Caco-2 (cell line): ENCODE results near the gene FAM168A. TPM values are rescaled to one million over a fixed set of nuclear protein-coding genes. Genes with fewer than 3 reads are reported as not detected.

Experiments used
- BruUV-seq: library from RNA; stranded (reverse); fragments of 400-500 nt; replicated peaks from 2 replicates; lab custom pipeline; 2021; lab: Mats Ljungman, UMichigan
- CTCF ChIA-PET: fragments of 300-600 bp; sonication (Branson Sonifier 250); formaldehyde crosslinking; loops from one replicate; lab custom pipeline; 2022; ENCODE audit warnings: antibody characterized with exemption; lab: Charles Lee
- POLR2A ChIA-PET: fragments of 300-600 bp; sonication (Branson Sonifier 250); formaldehyde crosslinking; loops from one replicate; lab custom pipeline; 2022; ENCODE audit warnings: antibody characterized with exemption; lab: Charles Lee
- DNase-seq, 2 experiments: peaks; one replicate each; pipeline versions ENCODE4 v3.0.0 to v3.0.0-alpha.2; 2020 to 2022
- H3K27me3 ChIP-seq: replicated peaks from 2 replicates; pipeline ENCODE4 v1.6.0; 2011; ENCODE audit warnings: low read length; ENCODE audit not compliant: control insufficient read depth, insufficient read depth
- H3K36me3 ChIP-seq: 2 replicates; pipeline ENCODE4 v1.5.1; 2011; ENCODE audit warnings: low read length; ENCODE audit not compliant: control insufficient read depth, insufficient read depth
- H3K4me1 ChIP-seq: fragments of 250-450 bp; sonication (Bioruptor Pico); 2 replicates; pipeline ENCODE4 v1.5.1; 2020; ENCODE audit warnings: mild to moderate bottlenecking
- H3K4me3 ChIP-seq: 2 replicates; pipeline ENCODE4 v1.5.1; 2011; ENCODE audit warnings: low read depth, mild to moderate bottlenecking, control low read depth, low read length
- H3K9me3 ChIP-seq: fragments of 250-450 bp; sonication (Bioruptor Pico); 2 replicates; pipeline ENCODE4 v1.5.1; 2020; ENCODE audit warnings: mild to moderate bottlenecking, moderate library complexity
- H3K27ac Mint-ChIP-seq: one replicate; pipeline ENCODE4 v1.8.0; 2022; ENCODE audit warnings: mixed read lengths; ENCODE audit not compliant: unreplicated experiment
- H3K27me3 Mint-ChIP-seq: one replicate; pipeline ENCODE4 v1.8.0; 2022; ENCODE audit warnings: mixed read lengths; ENCODE audit not compliant: insufficient read depth, unreplicated experiment
- H3K36me3 Mint-ChIP-seq: one replicate; pipeline ENCODE4 v1.8.0; 2022; ENCODE audit warnings: mild to moderate bottlenecking, mixed read lengths; ENCODE audit not compliant: insufficient read depth, unreplicated experiment
- H3K4me1 Mint-ChIP-seq: one replicate; pipeline ENCODE4 v1.8.0; 2022; ENCODE audit warnings: low read depth, mixed read lengths; ENCODE audit not compliant: unreplicated experiment
- H3K4me3 Mint-ChIP-seq: one replicate; pipeline ENCODE4 v1.8.0; 2022; ENCODE audit warnings: mild to moderate bottlenecking, moderate library complexity, mixed read lengths; ENCODE audit not compliant: unreplicated experiment
- H3K9me3 Mint-ChIP-seq: one replicate; pipeline ENCODE4 v1.8.0; 2022; ENCODE audit warnings: mixed read lengths; ENCODE audit not compliant: unreplicated experiment
- CTCF ChIP-seq, 2 experiments: fragments of 200-600 bp in 1 of 2; IDR thresholded peaks; 1 replicate in 1 of 2; 2 replicates in 1 of 2; pipeline versions ENCODE4 v1.5.1 to v1.8.0; 2011 to 2022; ENCODE audit warnings: antibody characterized with exemption in 1 of 2, control low read depth in 1 of 2, inconsistent platforms in 1 of 2, low read depth in 1 of 2, low read length in 1 of 2, mild to moderate bottlenecking in 1 of 2, moderate library complexity in 1 of 2; ENCODE audit not compliant: insufficient read depth in 1 of 2, severe bottlenecking in 1 of 2, unreplicated experiment in 1 of 2
- intact Hi-C: fragments of 100-400 bp; cut with micrococcal nuclease; formaldehyde crosslinking; loops from one replicate; pipeline ENCODE4 v1.10.0; 2022; ENCODE audit not compliant: unreplicated experiment
- total RNA-seq: library from RNA; stranded (reverse); gene quantifications from 2 replicates; pipeline ENCODE4 v1.2.3, GENCODE V29; 2022

FAM168A gene
- total RNA-seq, 1 experiment from 2014 or later = 46.0 TPM

GRCh38 chr11:73392108-73393010 lies 205.6 kb downstream of the FAM168A start:
- intact Hi-C loops = loop anchor here (1.0 kb wide), 3 partner anchors 16 to 85 kb away; partner anchors contain the start of gene RELT

GRCh38 chr11:73391665-73392064 lies 206.2 kb downstream of the FAM168A start:
- no peak for DNase-seq
- no peaks in the 10 kb centered on the region for H3K9me3 ChIP-seq
- no TSS peak for BruUV-seq
- Mint-ChIP-seq H3K4me1 (no peaks in the 10 kb centered on the region), H3K27me3 (no peaks in the 10 kb centered on the region), H3K36me3 (peaks cover 20% of the 10 kb centered on the region), H3K9me3 (no peaks in the 10 kb centered on the region), H3K4me3 (no peak overlapping the region), H3K27ac (no peak overlapping the region)
- ChIA-PET CTCF (interaction anchor here (0.6 kb wide), 1 partner anchor 84 kb away, joined by 8 read pairs; no protein-coding TSS in a partner anchor), POLR2A (no interaction called here)
- intact Hi-C loops = no loop called here
- no peaks in the 10 kb centered on the region for H3K36me3 ChIP-seq
- no peak overlapping the region for H3K4me3 ChIP-seq
- TF ChIP-seq CTCF (IDR thresholded peaks at IDR 0.05; ENCODE audit: insufficient read depth in 1 of 2, low read depth in 1 of 2, low read length in 1 of 2, severe bottlenecking in 1 of 2, unreplicated experiment in 1 of 2) = no peak
- H3K4me1 ChIP-seq = no peaks in the 10 kb centered on the region
- no peaks in the 10 kb centered on the region for H3K27me3 ChIP-seq

More at GRCh38 chr11:73392108-73393010, 205.6 kb downstream of the FAM168A start:
- H3K27me3 Mint-ChIP-seq = no peaks in the 10 kb centered on the region
- ChIA-PET CTCF (interaction anchor here (0.8 to 1.9 kb wide), 24 partner anchors 8 to 539 kb away, joined by 3 to 87 read pairs (median 5); no protein-coding TSS in a partner anchor), POLR2A (no interaction called here)
- H3K27ac Mint-ChIP-seq = no peak overlapping the region
- Histone ChIP-seq H3K4me3 (no peak overlapping the region), H3K36me3 (no peaks in the 10 kb centered on the region), H3K9me3 (no peaks in the 10 kb centered on the region), H3K27me3 (no peaks in the 10 kb centered on the region), H3K4me1 (no peaks in the 10 kb centered on the region)
- BruUV-seq = no TSS peak
- no peak for DNase-seq
- H3K4me3 Mint-ChIP-seq = no peak overlapping the region
- peaks cover 20% of the 10 kb centered on the region for H3K36me3 Mint-ChIP-seq
- H3K4me1 Mint-ChIP-seq = no peaks in the 10 kb centered on the region
- H3K9me3 Mint-ChIP-seq = no peaks in the 10 kb centered on the region
- no peak for TF ChIP-seq CTCF (IDR thresholded peaks at IDR 0.05; ENCODE audit: insufficient read depth in 1 of 2, low read depth in 1 of 2, low read length in 1 of 2, severe bottlenecking in 1 of 2, unreplicated experiment in 1 of 2)

GRCh38 chr11:73390601-73391565 lies 207.0 kb downstream of the FAM168A start:
- Mint-ChIP-seq H3K4me3 (no peak overlapping the region), H3K9me3 (no peaks in the 10 kb centered on the region), H3K36me3 (peaks cover 14% of the 10 kb centered on the region), H3K27me3 (no peaks in the 10 kb centered on the region), H3K27ac (no peak overlapping the region), H3K4me1 (no peaks in the 10 kb centered on the region)
- POLR2A ChIA-PET = no interaction called here
- BruUV-seq = no TSS peak
- Histone ChIP-seq H3K4me3 (no peak overlapping the region), H3K9me3 (no peaks in the 10 kb centered on the region), H3K27me3 (no peaks in the 10 kb centered on the region), H3K36me3 (no peaks in the 10 kb centered on the region), H3K4me1 (peaks cover 4% of the 10 kb centered on the region)
- CTCF ChIA-PET = interaction anchor here (0.5 to 0.6 kb wide), 2 partner anchors 40 to 84 kb away, joined by 4 to 8 read pairs; no protein-coding TSS in a partner anchor
- TF ChIP-seq CTCF (IDR thresholded peaks at IDR 0.05; ENCODE audit: insufficient read depth in 1 of 2, low read depth in 1 of 2, low read length in 1 of 2, severe bottlenecking in 1 of 2, unreplicated experiment in 1 of 2) = no peak
- DNase-seq = no peak
- intact Hi-C loops = no loop called here
